GM12878 (cell line): Measurements from ENCODE around the gene DHCR24. TPM values are rescaled to one million over a fixed set of nuclear protein-coding genes. Genes with fewer than 3 reads are reported as not detected.

Experiments
- ATF7 ChIP-seq: fragments of 450-650 bp; IDR thresholded peaks from 2 replicates; pipeline ENCODE4 v1.6.1; 2016; ENCODE audit warnings: low read depth, mild to moderate bottlenecking
- BMI1 ChIP-seq: fragments of 450-650 bp; IDR thresholded peaks from 2 replicates; pipeline ENCODE4 v1.6.1; 2016; ENCODE audit warnings: mild to moderate bottlenecking, moderate library complexity, borderline replicate concordance
- EGR1 ChIP-seq, 2 experiments: IDR thresholded peaks; 1 replicate in 1 of 2; 2 replicates in 1 of 2; pipeline ENCODE4 v1.6.1; 2011 to 2012; ENCODE audit warnings: low read depth in 2 of 2, low read length in 2 of 2, borderline replicate concordance in 1 of 2, mild to moderate bottlenecking in 1 of 2, moderate library complexity in 1 of 2
- EZH2 ChIP-seq: IDR thresholded peaks from 2 replicates; pipeline ENCODE4 v1.6.1; 2012; ENCODE audit warnings: low read depth, mild to moderate bottlenecking, control low read depth, inconsistent platforms, low read length, borderline replicate concordance; ENCODE audit not compliant: control insufficient read depth
- FOXM1 ChIP-seq: IDR thresholded peaks from 2 replicates; pipeline ENCODE4 v1.6.1; 2012; ENCODE audit warnings: low read depth, mild to moderate bottlenecking, inconsistent platforms, low read length, moderate library complexity
- HDGF ChIP-seq: fragments of 450-650 bp; IDR thresholded peaks from 2 replicates; pipeline ENCODE4 v1.6.1; 2016; ENCODE audit warnings: antibody characterized with exemption
- IKZF2 ChIP-seq, 2 experiments: fragments of 450-650 bp; IDR thresholded peaks; 2 replicates each; pipeline ENCODE4 v1.6.1; 2017; ENCODE audit warnings: mild to moderate bottlenecking in 2 of 2, moderate library complexity in 2 of 2
- MEF2A ChIP-seq: IDR thresholded peaks from 2 replicates; pipeline ENCODE4 v1.6.1; 2011; ENCODE audit warnings: low read depth, mild to moderate bottlenecking, low read length, moderate library complexity; ENCODE audit not compliant: insufficient read depth
- NR2C2 ChIP-seq: IDR thresholded peaks from 2 replicates; pipeline ENCODE4 v1.6.1; 2011; ENCODE audit warnings: borderline replicate concordance, low read depth; ENCODE audit not compliant: control insufficient read depth, insufficient read length
- RUNX3 ChIP-seq: IDR thresholded peaks from 2 replicates; pipeline ENCODE4 v1.6.1; 2012; ENCODE audit warnings: low read length, inconsistent platforms
- ZNF207 ChIP-seq: fragments of 450-650 bp; IDR thresholded peaks from 2 replicates; pipeline ENCODE4 v1.6.1; 2014; ENCODE audit warnings: antibody characterized with exemption, mild to moderate bottlenecking, borderline replicate concordance
- polyA plus RNA-seq, 11 experiments: library from polyadenylated mRNA; depleted of rRNA in 4 of 11; unstranded in 6 of 11; stranded (reverse) in 5 of 11; fragments of >200 nt; fragmentation: Nextera tagmentation in 4 of 11; fragmentation: Illumina TruSeq in 1 of 11; extraction: Ambion mirVana in 4 of 11; extraction: Trizol in 1 of 11; gene quantifications; 1 replicate in 1 of 11; 2 replicates in 10 of 11; pipeline versions ENCODE4 v1.2.1 to v1.2.3, GENCODE V29; 2011 to 2016; ENCODE audit warnings: inconsistent platforms in 2 of 11, missing spikeins in 2 of 11, low read depth in 1 of 11
- total RNA-seq, 4 experiments: library from RNA; depleted of rRNA in 3 of 4; stranded (reverse); fragments of >200 nt in 3 of 4; fragmentation: Illumina TruSeq in 1 of 4; extraction: Trizol in 1 of 4; gene quantifications; 2 replicates each; pipeline versions ENCODE4 v1.2.1 to v1.2.3, GENCODE V29; 2013 to 2021
- TF ChIP-seq, protein P1 (sequence below): fragments of 450-650 bp; IDR thresholded peaks from 2 replicates; pipeline ENCODE4 v1.6.1; 2017; ENCODE audit warnings: antibody characterized with exemption, mild to moderate bottlenecking, moderate library complexity
- TF ChIP-seq, protein P2 (sequence below): fragments of 450-650 bp; IDR thresholded peaks from 2 replicates; pipeline ENCODE4 v1.6.1; 2017; ENCODE audit warnings: mild to moderate bottlenecking, moderate library complexity
- TF ChIP-seq, protein P3 (sequence below): IDR thresholded peaks from 2 replicates; pipeline ENCODE4 v1.6.1; 2012; ENCODE audit warnings: low read depth, low read length, improper control_type of control experiment
- TF ChIP-seq, protein P4 (sequence below): fragments of 450-650 bp; IDR thresholded peaks from 2 replicates; pipeline ENCODE4 v1.6.1; 2017; ENCODE audit warnings: mild to moderate bottlenecking
- TF ChIP-seq, protein P5 (sequence below): IDR thresholded peaks from 2 replicates; pipeline ENCODE4 v1.6.1; 2011; ENCODE audit warnings: borderline replicate concordance, low read depth, mild to moderate bottlenecking, moderate library complexity, mixed read lengths, low read length; ENCODE audit not compliant: insufficient read depth; ENCODE audit errors: extremely low read length

The DHCR24 gene
- total and polyA plus RNA-seq, 10 of the 15 experiments (the other 5 are each of a cell fraction or from before 2014, with no cell fraction given) = 23.3 to 169 (median 120) TPM

DNA sequence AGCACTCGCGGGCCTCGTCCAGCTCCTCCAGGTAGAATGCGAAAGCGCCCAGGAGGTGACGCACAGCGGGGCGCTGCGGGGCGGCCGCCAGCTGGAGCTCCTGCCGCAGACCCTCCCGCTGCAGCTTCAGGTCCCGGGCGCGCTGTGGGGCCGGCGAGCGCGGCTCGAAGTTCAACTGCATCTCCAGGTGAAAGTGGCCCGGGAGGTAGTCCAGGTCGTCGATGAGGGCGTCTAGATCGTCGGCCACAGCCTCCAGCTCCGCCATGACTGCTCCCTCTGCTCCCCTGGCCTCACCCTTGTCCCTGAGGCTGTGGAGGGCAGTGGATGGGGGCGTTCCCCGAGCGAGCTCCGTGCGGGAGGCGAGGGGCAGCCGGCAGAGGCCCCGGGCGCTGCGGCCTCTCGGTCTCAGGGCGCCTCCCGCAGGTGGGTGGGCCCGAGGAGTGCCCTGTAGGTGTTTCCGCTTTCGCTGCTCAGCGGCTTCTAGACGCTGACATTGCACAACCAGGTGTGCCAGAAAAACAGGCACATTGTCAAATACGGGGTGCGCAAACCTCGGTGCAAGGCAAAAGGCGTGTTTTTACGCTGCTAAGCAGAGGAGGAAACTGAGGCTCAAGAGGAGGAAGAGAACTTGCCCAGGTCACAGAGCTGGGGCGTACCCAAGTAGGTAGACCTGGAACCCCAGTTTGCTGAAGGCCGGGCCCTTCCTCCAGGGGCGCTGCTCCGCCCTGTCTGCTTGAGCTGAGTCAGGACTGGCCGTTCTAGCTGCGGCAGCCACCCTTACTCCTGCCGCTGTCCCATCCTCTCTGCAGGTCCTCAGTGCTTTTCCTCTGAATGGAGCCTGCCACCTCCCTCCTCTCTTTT, 85.9 kb downstream of the DHCR24 start, which contains the start of gene TTC22 (continued):
- TF ChIP-seq, protein P1, sequence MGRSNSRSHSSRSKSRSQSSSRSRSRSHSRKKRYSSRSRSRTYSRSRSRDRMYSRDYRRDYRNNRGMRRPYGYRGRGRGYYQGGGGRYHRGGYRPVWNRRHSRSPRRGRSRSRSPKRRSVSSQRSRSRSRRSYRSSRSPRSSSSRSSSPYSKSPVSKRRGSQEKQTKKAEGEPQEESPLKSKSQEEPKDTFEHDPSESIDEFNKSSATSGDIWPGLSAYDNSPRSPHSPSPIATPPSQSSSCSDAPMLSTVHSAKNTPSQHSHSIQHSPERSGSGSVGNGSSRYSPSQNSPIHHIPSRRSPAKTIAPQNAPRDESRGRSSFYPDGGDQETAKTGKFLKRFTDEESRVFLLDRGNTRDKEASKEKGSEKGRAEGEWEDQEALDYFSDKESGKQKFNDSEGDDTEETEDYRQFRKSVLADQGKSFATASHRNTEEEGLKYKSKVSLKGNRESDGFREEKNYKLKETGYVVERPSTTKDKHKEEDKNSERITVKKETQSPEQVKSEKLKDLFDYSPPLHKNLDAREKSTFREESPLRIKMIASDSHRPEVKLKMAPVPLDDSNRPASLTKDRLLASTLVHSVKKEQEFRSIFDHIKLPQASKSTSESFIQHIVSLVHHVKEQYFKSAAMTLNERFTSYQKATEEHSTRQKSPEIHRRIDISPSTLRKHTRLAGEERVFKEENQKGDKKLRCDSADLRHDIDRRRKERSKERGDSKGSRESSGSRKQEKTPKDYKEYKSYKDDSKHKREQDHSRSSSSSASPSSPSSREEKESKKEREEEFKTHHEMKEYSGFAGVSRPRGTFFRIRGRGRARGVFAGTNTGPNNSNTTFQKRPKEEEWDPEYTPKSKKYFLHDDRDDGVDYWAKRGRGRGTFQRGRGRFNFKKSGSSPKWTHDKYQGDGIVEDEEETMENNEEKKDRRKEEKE = no peak
- TF ChIP-seq ATF7 = 0 out of 2 replicates have a peak, but pooled peaks have one; percentile 26
- TF ChIP-seq, protein P2, sequence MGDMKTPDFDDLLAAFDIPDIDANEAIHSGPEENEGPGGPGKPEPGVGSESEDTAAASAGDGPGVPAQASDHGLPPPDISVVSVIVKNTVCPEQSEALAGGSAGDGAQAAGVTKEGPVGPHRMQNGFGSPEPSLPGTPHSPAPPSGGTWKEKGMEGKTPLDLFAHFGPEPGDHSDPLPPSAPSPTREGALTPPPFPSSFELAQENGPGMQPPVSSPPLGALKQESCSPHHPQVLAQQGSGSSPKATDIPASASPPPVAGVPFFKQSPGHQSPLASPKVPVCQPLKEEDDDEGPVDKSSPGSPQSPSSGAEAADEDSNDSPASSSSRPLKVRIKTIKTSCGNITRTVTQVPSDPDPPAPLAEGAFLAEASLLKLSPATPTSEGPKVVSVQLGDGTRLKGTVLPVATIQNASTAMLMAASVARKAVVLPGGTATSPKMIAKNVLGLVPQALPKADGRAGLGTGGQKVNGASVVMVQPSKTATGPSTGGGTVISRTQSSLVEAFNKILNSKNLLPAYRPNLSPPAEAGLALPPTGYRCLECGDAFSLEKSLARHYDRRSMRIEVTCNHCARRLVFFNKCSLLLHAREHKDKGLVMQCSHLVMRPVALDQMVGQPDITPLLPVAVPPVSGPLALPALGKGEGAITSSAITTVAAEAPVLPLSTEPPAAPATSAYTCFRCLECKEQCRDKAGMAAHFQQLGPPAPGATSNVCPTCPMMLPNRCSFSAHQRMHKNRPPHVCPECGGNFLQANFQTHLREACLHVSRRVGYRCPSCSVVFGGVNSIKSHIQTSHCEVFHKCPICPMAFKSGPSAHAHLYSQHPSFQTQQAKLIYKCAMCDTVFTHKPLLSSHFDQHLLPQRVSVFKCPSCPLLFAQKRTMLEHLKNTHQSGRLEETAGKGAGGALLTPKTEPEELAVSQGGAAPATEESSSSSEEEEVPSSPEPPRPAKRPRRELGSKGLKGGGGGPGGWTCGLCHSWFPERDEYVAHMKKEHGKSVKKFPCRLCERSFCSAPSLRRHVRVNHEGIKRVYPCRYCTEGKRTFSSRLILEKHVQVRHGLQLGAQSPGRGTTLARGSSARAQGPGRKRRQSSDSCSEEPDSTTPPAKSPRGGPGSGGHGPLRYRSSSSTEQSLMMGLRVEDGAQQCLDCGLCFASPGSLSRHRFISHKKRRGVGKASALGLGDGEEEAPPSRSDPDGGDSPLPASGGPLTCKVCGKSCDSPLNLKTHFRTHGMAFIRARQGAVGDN = no peak
- no peak for TF ChIP-seq EGR1 (IDR thresholded peaks at IDR 0.05; ENCODE audit: borderline replicate concordance in 1 of 2, low read depth in 2 of 2, low read length in 2 of 2)
- TF ChIP-seq FOXM1 = no peak
- TF ChIP-seq ZNF207 = no peak; the same call in 1 of the 2 replicates
- TF ChIP-seq, protein P3, sequence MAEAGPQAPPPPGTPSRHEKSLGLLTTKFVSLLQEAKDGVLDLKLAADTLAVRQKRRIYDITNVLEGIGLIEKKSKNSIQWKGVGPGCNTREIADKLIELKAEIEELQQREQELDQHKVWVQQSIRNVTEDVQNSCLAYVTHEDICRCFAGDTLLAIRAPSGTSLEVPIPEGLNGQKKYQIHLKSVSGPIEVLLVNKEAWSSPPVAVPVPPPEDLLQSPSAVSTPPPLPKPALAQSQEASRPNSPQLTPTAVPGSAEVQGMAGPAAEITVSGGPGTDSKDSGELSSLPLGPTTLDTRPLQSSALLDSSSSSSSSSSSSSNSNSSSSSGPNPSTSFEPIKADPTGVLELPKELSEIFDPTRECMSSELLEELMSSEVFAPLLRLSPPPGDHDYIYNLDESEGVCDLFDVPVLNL = no peak
- peak in 1 of 2 experiments; percentile 46; a peak in 1 of 4 replicates for TF ChIP-seq IKZF2 (IDR thresholded peaks at IDR 0.05)
- TF ChIP-seq EZH2 = no peak
- TF ChIP-seq, protein P4, sequence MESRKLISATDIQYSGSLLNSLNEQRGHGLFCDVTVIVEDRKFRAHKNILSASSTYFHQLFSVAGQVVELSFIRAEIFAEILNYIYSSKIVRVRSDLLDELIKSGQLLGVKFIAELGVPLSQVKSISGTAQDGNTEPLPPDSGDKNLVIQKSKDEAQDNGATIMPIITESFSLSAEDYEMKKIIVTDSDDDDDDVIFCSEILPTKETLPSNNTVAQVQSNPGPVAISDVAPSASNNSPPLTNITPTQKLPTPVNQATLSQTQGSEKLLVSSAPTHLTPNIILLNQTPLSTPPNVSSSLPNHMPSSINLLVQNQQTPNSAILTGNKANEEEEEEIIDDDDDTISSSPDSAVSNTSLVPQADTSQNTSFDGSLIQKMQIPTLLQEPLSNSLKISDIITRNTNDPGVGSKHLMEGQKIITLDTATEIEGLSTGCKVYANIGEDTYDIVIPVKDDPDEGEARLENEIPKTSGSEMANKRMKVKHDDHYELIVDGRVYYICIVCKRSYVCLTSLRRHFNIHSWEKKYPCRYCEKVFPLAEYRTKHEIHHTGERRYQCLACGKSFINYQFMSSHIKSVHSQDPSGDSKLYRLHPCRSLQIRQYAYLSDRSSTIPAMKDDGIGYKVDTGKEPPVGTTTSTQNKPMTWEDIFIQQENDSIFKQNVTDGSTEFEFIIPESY = no peak
- TF ChIP-seq RUNX3 = no peak
- TF ChIP-seq BMI1 = no peak
- 0 out of 2 replicates have a peak, but pooled peaks have one; percentile 62 for TF ChIP-seq HDGF
- TF ChIP-seq MEF2A = no peak
- no peak for TF ChIP-seq NR2C2
- TF ChIP-seq, protein P5, sequence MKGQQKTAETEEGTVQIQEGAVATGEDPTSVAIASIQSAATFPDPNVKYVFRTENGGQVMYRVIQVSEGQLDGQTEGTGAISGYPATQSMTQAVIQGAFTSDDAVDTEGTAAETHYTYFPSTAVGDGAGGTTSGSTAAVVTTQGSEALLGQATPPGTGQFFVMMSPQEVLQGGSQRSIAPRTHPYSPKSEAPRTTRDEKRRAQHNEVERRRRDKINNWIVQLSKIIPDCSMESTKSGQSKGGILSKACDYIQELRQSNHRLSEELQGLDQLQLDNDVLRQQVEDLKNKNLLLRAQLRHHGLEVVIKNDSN = no peak
